NCI-H524 (cell line): ENCODE measurements around the gene GSDME.

Experiments
- DNase-seq, 2 experiments: peaks; one replicate each; lab custom pipeline; 2025; lab: John Stamatoyannopoulos, UW

GSDME gene

DNA sequence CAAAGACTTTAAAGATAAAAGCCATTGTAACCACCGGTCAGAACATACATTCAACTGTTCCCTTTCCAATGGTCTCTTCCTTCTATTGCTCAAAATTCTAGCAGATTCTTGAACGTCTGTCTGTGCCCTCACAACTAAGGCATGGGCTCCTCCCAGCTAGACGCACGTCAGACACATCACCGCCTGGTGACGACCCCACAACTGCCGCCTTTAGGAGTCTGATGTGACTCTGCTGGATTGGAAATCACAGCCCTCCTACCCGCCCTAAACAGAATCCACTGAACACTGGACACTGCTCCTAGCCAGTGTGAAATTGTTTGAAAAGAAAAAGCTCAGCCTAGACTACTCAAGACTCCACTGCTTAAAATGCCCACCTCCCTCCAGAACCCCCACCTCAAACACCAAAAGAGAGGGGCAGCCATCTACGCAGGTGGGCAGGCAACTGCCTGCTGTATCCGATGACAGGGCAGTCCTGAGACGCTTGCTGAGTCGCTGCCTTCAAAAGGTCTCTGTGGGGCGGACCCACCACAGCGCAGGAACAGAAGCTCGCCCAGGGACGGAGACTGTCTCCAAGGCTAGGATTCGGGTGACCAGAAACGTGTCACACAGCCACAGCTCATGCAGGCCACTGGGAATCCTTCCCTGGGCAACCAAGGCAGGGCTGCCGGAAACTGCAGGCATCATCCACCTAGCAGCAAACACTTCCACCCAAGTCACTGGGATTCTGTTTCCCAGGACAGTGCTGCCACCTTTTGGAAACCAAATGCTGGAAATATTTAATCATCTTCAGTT lies 34.7 kb downstream of the GSDME start:
- peak in 1 of 2 experiments; percentile 32 for DNase-seq

DNA sequence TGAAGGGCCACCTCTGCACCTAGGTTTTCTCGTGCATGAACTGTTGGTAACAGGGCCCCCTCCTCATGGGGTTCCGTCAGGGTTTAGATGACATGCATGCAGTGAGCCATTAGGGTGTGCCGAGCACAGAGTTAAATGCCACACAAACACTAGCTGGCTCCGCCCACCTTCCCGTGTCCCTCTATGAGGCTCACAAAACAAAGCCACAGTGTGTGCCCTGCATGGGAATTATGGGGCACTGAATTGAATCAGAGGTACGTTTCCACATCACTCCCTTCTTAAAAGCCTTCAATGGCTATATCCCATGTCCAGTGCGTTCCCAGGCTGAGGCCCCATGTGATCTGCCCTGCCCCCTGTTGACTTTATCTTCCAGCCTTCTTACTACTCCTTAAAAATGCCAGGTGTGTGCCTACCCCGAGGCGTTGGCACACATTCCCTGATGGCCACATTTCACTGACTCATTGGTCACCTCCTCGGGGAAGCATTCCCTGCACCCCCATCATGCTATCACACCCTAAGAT lies 35.7 kb downstream of the GSDME start:
- DNase-seq: no peak

DNA sequence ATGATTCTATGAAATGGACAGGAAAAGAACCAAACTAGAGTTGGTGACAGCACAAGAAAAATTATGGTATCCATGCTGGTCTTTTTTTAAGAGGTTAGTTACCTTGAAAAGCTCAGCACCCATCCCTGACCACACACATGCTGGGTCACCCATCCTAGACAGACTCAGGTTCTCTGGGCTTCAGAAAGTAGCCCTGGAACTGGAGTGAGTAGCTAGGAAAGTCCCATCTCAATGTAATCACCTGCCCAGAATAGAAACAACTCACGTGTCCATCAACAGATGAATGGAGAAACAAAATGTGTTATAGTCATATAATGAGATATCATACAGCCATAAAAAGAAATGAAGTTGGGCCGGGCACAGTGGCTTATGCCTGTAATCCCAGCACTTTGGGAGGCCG lies 37.0 kb downstream of the GSDME start:
- no peak for DNase-seq

DNA sequence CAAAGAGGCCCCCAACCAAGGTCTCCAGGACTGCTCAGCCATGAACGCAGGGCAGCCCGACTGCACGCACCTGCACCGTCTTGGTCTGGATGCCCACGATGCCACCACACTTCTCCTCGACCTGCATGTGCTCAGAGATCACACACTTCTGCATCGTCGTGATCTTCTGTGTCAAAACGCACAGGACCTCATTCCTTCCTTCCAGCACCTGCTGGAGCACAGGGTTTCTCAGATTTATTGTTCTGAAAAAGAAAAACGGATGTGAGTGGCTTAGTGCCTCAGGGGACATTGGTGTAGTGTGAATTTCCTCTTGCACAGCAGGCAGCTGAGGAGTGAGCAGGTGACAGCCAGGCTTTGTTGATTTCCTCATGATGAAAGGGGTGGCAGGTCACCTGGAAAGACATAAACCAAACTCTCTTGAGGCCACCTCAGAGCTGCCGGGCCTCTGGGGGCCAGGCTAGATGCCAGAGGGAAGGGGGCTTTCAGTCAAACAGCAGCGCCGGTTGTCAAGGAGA lies 38.2 kb downstream of the GSDME start:
- DNase-seq: no peak

DNA sequence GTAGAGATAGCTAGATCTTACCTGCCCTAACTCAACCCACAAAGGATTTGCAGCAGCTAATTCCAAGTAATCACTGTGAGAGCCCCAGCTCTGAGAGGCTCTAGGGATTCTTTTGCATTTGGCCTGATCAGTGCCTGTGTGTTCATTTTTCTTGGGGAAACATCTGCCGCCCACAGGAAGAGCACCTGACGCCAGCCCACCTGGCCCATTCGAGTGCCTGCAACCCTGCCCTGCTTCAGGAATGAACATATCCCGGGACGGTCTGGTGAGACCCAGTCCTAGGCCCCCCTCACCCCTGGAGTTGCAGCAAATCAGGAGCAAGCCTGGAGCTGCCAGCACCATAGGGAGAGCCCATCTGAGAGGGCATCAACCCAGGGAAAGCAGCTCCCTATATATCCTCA lies 38.8 kb downstream of the GSDME start:
- DNase-seq: no peak

DNA sequence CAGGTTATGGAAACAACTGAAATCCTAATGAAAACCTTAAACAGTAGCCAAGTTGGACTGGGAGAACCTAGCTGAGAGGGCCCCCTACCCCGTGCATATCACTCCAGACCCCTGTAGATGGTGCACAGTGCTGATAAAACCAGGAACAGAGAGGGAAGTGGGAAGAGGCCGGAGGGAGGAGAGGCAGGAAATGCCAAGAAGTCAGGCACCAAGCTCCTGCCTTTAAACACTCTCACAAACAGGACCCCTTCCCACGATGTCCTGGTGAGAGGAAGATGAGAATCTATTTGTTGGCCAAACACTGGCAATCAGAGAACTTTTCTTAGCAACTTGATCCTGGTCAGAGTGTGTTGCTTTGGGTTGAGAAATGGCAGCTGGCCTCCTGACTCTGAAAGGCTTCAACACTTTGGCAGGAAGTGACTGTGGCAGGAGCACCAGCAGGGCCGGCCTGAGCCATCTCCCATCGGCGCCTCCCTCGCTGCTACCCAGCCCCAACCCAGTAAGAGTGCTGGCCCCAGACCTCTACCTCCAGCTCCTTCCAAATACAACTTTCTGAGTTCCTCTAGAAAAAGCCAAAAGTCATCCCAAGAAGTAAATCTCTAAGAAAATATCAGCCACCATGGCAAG lies 39.5 kb downstream of the GSDME start:
- DNase-seq: no peak

DNA sequence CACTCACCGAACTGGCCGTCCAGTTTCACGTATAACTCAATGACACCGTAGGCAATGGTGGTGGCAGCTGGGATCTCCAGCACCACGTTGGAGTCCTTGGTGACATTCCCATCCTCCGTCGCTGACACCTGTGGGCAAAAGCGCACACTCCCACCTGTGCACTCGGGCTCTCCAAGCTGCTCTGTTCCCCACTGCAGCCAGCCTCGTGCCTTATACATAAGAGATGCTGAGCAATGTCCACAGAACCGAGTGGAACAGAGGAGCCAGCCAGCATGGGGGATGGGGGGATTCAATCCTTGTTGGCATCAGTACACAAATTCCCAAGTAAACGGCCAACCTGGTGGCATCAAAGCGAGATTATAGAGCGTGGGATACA lies 40.0 kb downstream of the GSDME start:
- no peak for DNase-seq

DNA sequence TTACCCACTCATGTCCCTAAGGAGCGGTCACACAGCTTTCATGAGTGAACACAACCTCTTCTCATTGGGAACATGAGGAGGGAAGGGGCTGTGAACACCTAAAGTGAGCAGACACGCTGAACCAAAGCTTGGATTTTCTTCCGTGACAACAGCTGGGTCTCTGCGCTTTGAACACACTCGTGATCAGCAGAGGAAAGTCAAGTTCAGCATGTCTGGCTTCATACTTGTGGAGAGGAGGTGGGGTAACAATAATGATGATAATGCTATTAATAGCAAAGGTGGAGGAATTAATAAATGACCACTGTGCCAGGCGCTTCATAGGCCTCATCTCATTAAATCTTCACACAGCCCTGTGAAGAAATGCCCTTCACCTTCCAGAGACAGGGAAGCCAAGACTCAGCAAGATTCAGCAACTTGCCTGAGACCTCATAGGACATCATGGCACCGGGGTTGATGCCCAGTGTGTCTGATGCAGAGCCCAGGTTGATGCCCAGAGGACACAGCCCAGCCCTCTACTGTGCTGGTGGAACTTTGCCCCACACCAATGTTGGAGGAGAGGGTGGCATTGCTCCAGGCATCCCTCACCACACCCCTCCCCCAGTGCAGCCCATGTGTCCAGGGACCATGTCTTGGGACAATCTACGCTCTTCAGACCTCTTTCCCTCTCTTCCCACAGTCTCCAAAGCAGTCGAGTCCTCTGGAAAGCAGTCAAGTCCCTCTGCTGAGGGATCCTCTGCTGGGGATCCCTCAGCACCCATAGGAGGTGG lies 40.6 kb downstream of the GSDME start:
- no peak for DNase-seq

DNA sequence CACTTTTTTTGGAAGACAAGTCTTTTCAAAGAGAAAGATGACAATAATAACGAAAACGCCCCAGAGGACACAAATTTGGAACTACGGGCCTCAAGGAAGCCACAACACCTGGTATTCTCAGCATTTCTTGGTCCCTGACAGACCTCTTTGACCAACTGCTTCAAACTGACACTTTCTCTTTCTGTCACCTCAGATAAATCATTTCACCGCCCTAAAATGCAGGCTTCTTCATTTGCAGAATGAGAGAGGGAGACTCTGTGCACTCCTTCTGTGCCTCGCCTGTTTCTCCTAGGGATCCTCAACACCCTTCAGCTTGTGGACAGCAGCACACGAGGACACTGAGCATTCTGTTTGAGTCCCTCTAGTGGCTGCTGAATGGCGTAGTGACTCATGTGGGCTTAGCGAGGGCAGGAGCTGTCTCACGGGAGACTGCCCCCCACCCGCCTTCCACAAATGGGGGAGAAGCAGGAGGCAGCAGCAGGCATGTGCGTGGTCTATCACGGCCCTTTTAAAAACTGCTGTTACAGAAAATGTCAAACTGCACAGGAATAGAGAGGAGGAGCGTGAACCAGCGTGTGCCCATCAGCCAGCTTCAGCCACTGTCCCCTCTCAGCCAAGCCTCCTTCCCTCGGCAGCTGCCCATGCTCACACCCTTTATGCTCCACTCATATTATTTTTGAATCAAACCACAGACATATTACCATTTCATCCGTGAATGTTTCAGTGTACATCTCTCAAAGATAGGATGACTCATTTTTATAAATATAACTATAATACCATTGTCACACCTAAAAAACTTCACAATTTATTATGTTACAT lies 41.4 kb downstream of the GSDME start:
- peak in 1 of 2 experiments; percentile 29 for DNase-seq

DNA sequence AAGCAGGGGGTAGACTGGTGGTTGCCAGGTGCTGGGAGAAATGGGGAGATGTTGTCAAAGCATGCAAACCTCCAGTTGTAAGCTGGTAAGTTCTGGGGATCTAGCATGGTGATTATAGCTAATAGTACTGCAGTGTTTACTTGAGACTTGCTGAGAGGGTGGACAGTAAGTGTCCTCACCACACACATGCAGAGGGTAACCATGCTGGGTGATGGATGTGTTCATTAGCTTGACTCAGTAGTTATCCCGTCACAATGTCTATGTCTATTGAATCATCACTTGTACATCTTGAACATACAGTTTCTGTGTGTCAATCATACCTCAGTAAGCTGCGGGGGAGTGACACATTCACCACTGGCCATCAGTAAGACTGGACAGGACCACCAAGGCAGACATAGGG lies 42.1 kb downstream of the GSDME start:
- DNase-seq: no peak

DNA sequence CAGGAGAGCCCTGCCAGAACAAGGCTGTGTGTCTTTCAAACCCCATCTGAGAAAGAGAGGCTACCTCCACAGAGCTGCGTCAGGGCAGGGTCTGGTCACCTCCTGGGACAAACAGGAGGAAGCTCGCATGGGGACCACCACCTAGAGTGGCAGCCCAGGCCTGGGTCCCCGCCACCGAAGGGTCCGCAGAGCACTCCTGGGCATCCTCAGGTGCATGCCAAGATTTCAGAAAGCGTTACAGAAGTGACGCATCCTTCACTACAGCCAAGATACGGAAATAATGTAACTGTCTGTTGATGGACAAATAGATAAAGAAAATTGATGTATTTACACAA lies 42.6 kb downstream of the GSDME start:
- no peak for DNase-seq

DNA sequence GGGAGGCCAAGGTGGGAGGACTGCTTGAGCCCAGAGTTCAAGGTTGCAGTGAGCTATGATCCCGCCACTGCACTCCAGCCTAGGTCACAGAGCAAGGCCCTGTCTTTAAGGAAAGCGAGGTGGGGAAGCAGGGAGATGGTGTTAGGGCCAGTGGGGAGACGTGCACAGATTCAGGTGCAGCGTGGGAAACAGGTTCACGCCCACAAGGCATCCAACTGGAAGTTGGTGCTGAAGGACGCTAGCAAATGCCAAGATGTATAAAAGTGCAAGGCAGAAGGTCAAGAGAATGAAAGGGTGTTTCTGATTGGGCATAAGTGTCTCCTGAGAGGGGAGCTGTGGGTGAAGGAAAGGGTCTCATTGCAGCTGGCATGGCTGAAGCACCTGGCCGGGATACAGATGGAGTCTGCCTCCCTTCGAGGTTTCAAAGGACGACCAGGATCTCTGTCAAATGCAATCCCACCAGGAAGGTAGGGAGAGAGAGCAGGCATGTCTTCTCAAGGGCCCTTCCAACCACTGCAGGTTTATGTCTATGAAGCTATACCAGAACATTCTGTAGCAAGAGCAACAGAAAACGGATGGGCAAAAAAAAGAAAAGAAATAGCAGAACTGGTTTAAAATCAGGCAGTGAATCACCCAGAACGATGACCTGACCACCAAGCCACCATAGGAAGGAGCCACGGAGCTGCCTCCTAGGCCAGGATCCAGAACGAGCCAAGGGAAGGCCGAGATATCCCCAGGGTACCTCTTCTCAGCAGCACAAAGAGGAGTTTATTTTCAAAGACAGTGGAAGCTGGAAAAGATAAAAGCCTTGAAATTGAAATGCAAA lies 43.2 kb downstream of the GSDME start:
- DNase-seq: no peak

DNA sequence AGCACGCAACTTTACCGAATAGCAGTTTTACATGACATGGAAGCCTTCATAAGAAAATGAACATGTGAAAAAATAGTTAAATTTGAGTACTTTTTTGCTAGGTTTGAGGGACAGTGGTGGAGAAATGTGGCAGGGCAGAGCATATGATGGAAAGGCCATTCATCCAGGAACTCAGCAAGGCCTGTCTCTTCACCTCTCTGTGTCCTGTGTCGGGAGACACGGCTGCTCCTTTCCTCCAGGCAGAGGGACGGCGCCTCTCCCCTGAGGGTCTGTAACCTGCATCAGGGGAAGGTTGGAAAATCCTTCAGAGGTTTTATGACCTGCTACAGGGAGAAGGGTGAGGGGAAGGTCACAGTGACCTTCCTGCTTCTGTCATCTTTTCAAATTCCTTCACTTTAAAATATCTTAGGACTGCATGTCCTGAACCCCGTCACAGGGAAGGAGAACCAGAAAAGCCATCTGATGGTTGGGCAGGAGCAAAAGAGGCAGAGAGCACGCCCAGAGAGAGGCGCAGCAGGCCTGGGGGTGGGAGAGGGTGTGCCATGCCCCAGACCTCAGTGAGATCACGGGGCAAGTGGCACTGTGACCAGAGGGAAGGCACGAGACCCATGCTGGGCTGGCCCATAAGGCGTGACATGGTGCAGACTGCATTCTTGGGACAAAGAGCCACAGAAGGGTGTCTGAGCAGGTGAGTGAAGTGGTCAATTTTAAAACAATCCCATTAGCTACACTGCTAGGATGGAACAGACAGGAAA lies 44.0 kb downstream of the GSDME start:
- DNase-seq: no peak

DNA sequence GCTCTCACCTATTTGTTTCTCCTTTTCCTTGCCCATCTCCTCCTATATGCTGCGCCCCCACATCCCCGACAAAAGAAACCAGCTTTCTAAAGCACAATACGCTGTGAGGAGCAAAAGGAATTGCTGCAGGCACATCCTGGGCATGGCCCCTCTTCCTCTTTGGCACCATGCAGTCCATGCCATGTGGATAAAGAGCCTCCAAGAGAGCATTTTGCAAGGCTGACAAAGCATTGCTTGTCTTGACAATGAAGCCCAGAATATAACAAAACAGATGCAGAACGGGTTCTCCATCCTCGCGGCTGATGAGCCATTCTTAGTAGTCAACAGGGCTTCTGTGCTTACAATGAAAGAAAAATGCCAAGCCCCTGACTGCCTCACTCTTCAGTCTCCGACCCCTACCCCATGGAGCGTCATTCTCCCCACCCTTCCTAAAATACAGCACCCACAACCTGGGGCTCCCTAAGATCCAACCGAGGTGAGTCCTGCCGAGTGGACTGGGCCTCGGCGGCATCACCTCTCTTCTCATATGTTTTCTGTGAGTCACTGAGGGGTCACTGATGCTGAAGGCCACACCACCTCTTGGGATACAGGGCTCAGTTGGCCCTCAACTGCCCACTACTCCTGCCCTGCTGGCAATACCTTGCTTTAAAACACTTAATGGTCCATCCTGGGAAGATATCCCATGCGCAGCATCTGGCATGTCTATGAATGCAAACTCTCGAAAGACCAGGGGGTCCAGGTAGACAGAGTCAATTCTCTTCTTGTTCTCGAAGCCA lies 47.5 kb downstream of the GSDME start:
- DNase-seq: no peak

DNA sequence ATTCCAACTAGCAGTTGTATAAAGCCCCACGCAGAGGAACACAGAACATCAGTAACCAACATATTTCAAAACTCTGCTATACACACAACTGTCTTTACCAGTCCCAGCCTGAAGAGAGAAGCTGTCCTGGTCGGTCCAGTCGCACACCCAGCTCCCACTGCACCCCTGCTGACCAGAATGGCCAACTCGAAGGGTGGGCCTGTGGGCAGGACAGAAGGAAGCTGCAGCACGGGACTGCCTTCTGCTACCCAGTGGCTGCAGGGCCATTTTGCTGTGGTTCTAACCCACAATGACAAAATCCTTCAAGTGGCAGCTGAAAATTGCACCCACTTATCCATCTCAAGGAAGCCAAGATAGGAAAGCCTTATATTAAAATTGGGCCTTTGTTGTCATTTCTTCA lies 48.2 kb downstream of the GSDME start:
- no peak for DNase-seq

DNA sequence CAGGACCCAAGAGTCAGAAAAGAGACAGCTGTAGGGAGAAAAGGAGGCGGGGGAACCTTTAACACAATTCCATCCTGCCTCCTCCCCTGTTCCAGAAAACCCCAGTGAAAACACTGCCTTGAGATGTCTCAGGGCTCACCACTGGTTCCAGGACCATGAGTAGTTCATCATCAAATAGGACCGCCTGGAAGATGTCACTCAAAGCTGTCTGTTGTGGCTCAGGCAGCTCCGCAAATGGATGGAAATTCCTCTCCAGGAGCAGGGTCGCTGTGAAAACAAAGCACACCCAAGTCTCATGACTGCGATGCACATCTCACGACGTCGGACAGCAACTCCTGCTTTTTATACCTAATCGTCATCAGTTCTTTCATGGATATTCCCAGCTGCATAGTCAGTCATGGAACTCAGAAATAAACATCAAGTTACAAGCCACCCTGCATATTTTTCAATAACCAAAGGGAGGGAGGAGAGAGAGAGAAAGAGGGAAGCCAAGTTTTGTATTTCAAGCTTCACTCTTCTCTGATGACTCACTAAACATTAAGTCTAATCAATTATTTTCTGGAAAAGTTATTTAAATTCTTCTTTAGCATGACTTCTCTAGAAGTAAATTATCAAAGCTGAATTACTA lies 49.2 kb downstream of the GSDME start:
- no peak for DNase-seq

DNA sequence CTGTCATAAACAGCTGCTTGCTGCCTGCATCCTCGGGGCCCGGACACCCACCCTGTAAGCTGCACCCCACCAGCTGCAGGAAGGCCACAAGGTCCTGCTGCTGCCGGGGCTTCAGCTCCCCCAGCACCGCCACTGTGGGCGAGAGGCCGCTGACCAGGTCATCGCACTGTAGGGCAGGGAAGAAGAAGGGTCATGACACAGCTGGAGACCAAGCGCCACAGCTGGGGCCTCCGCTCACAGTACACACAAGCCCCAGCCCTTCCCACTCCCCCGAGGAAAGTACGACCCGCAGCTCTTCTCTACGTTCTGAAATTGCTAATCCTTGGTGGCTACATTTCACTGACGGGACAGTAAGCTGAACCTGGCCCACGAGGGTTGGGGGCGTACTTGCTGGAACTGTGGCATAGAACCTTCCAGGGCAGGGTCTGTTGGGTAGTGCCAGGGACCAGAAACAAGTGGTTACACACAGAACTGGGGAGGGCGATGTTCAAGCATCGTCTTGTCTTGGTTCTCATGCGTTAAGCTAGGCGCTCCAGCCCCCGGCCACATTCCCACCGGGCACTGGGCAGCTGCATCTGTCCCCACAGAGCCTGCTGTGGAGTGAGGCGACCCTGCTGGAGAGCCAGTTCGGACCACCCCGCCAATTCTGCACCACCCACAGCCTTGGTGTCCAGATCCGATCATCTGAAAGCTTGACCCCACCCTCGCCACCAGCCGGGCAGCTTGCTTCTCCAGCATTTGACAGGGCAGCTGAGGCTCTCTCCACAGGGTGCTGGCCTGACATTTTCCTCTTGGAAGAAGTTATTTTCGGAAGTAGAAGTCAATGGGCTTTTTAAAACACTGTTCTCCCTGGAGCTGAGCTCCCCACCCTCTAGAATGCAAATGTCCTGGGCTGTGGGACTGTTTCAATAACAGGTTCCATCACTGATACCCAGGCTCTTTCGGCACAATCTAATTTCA lies 50.8 kb downstream of the GSDME start:
- DNase-seq: no peak

DNA sequence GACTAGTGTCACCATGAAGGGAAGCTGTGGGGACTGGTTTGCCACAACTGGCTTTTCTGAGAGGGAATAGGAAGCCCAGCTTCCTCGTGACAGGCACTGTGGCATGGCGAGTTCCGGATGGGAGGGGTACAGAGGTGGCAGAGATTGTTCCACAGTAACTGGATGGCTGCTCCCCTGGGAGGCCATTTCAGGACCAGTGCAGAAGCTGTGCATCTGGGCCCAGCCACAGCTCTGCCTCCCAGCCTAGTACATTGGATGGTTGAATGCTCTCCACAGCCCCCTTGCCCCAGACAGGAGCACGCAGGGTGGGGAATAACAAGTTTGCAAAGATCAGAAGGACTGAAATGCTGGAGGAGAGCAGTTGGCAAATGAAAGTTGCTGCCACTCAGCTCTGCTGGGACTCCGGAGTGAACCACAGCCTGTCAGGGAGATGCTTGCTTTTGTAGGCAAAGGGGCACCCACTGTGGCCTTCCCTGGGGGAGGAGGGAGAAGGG lies 51.8 kb downstream of the GSDME start:
- DNase-seq: no peak
